Naive thymus-derived CD8-positive, alpha-beta T cell (primary cell): Measurements from ENCODE around the gene ZNF557. TPM values are rescaled to one million over a fixed set of nuclear protein-coding genes. Genes with fewer than 3 reads are reported as not detected.

ENCODE experiments used
- ATAC-seq, 2 donors: fragments of 150-1000 bp; cut with Tn5 transposase in 1 of 2; sonication (Bioruptor Pico), chemical (Tn5 transposase) in 1 of 2; 1 replicate in 1 of 2; 2 replicates in 1 of 2; pipeline ENCODE4 v1.10.0; 2021; ENCODE audit warnings: mild to moderate bottlenecking in 2 of 2, moderate library complexity in 2 of 2
- POLR2A ChIA-PET: fragments of 350-600 bp; sonication (Branson Sonifier 250); formaldehyde crosslinking; loops from one replicate; lab custom pipeline; 2021; ENCODE audit warnings: antibody characterized with exemption; lab: Charles Lee
- DNase-seq, 10 donors: peaks; one replicate each; pipeline versions ENCODE4 v3.0.0 to v3.0.0-alpha.2; 2020 to 2022
- H3K27ac Mint-ChIP-seq, 10 donors: one replicate each; pipeline ENCODE4 v1.8.0; 2020 to 2022; ENCODE audit warnings: mild to moderate bottlenecking in 10 of 10, mixed read lengths in 10 of 10, moderate library complexity in 4 of 10, inconsistent platforms in 1 of 10
- H3K27me3 Mint-ChIP-seq, 5 donors: one replicate each; pipeline ENCODE4 v1.8.0; 2021 to 2022; ENCODE audit warnings: mixed read lengths in 5 of 5
- H3K36me3 Mint-ChIP-seq, 3 donors: one replicate each; pipeline ENCODE4 v1.8.0; 2020 to 2022; ENCODE audit warnings: mixed read lengths in 3 of 3, mild to moderate bottlenecking in 2 of 3, inconsistent platforms in 1 of 3
- H3K4me1 Mint-ChIP-seq, 4 donors: one replicate each; pipeline ENCODE4 v1.8.0; 2021 to 2022; ENCODE audit warnings: mixed read lengths in 4 of 4
- H3K4me3 Mint-ChIP-seq, 10 donors: one replicate each; pipeline ENCODE4 v1.8.0; 2020 to 2022; ENCODE audit warnings: mild to moderate bottlenecking in 10 of 10, mixed read lengths in 10 of 10, moderate library complexity in 6 of 10, inconsistent platforms in 1 of 10
- H3K9me3 Mint-ChIP-seq, 9 donors: one replicate each; pipeline ENCODE4 v1.8.0; 2020 to 2022; ENCODE audit warnings: mixed read lengths in 9 of 9, mild to moderate bottlenecking in 3 of 9, inconsistent platforms in 1 of 9, moderate library complexity in 1 of 9
- polyA plus RNA-seq, 3 donors: library from polyadenylated mRNA; unstranded; fragments of 300-500 nt; fragmentation: Illumina TruSeq; gene quantifications; one replicate each; pipeline ENCODE4 v1.2.3, GENCODE V29; 2021
- total RNA-seq, 8 experiments: library from RNA in 2 of 8; stranded (reverse) in 2 of 8; gene quantifications; one replicate each; pipeline ENCODE4 v1.2.3 and lab custom pipeline; 2021 to 2026

Gene ZNF557
- total and polyA plus RNA-seq, 5 experiments from 2014 or later, result 4.4 to 31.5 (median 7.5) TPM

DNA sequence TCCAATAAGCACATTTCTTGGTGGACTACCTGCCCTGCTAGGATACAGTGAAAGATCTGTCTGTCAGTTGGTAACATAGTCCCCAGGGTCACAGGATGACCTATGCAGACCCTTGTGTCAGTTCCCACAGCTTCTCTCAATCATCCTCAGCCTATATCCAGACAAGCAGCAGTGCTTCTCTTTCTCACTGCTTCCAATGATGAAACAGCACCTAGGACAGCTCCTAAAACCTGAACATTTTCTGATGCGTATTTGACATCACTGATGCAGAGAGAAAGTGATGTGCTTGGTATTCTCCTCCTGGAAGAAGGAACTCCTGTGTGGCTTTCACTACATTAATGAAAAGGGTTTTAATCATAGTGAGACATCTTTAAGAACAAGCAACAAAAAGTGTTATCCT is 43.7 kb downstream of the ZNF557 start:
- ATAC-seq (no peak), DNase-seq (no peak)
- Mint-ChIP-seq H3K4me3 (no peak overlapping the region), H3K9me3 (peaks cover 0 to 5% (median 0%) of the 10 kb centered on the region in 9 donors), H3K27ac (no peak overlapping the region), H3K27me3 (peaks cover 0 to 5% (median 0%) of the 10 kb centered on the region in 5 donors), H3K36me3 (no peaks in the 10 kb centered on the region), H3K4me1 (no peaks in the 10 kb centered on the region)
- POLR2A ChIA-PET, result interaction anchor here (0.6 kb wide), 1 partner anchor 188 kb away, joined by 4 read pairs; no protein-coding TSS in a partner anchor

DNA sequence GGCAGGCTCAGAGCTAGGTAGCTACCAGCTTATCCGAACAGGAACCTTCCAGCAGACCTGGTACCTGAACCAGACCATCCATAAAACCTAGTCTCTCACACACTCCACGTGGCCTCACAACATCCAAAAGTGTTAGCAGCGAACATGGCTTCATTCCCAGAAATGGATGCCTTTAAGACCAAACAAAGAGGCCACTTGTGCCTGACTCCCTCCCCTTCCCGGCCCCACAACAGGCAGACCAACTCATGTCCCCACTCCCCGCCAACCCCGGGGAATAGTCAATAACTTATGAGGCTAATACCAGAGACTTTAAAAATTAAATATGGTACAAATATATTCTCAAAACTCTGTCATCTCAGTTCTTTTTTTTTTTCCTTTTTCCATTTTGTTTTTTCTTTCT is 46.2 kb downstream of the ZNF557 start:
- Mint-ChIP-seq H3K9me3 (peaks cover 0 to 5% (median 0%) of the 10 kb centered on the region in 9 donors), H3K27ac (no peak overlapping the region), H3K27me3 (peaks cover 0 to 5% (median 0%) of the 10 kb centered on the region in 5 donors), H3K4me1 (no peaks in the 10 kb centered on the region), H3K4me3 (no peak overlapping the region), H3K36me3 (no peaks in the 10 kb centered on the region)
- no peak for DNase-seq
- POLR2A ChIA-PET, result interaction anchor here (0.6 to 0.7 kb wide), 2 partner anchors 17 to 417 kb away, joined by 3 read pairs; no protein-coding TSS in a partner anchor
- ATAC-seq, result no peak

- ATAC-seq (no peak), DNase-seq (no peak)
- Mint-ChIP-seq H3K36me3 (no peaks in the 10 kb centered on the region), H3K27ac (peak overlapping the region in 1 of 10 donors; percentile 57), H3K9me3 (peaks cover 0 to 5% (median 0%) of the 10 kb centered on the region in 9 donors), H3K27me3 (peaks cover 0 to 4% (median 0%) of the 10 kb centered on the region in 5 donors), H3K4me3 (no peak overlapping the region), H3K4me1 (no peaks in the 10 kb centered on the region)
- POLR2A ChIA-PET, result no interaction called here
Measured at GRCh38 chr19:7117248-7117647, 47.7 kb downstream of the ZNF557 start.

DNA sequence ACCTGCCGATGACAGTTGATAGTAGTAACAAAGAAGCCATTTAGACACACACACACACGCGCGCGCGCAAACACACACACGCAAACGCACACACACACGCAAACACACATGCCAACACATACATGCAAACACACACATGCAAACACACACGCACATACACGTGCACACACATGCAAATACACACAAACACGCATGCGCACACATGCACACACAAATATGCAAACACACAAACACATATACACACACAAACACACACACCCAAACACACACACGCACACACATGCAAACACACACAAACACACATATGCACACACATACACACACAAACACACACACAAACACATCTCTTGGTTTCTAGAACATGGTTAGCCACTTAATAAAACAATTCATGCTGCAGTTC is 50.1 kb downstream of the ZNF557 start:
- H3K27ac Mint-ChIP-seq, result no peak overlapping the region

DNA sequence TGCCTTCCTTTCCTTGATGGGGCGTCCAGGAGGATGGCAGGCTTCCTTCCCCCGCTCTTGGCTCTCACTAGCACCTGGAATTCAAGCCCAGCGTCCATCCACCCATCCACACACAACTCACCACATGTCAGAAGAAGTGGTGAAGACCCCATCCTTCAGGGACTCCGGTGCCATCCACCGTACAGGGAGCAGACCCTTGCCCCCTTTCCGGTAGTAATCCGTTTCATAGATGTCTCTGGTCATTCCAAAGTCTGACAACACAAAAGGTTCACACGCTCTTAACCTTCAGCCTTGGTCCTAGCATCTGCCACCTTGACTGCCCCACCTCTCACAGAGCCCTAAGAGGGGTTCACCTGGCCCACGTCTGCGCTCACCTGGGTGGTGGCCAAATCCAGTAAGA is 51.0 kb downstream of the ZNF557 start:
- H3K9me3 Mint-ChIP-seq, result peaks cover 0 to 13% (median 2%) of the 10 kb centered on the region in 9 donors
- H3K36me3 Mint-ChIP-seq, result peaks cover 0 to 5% (median 0%) of the 10 kb centered on the region in 3 donors
- no peaks in the 10 kb centered on the region for H3K4me1 Mint-ChIP-seq
- H3K27ac Mint-ChIP-seq, result no peak overlapping the region
- POLR2A ChIA-PET, result no interaction called here
- no peak overlapping the region for H3K4me3 Mint-ChIP-seq
- DNase-seq (no peak), ATAC-seq (no peak)
- H3K27me3 Mint-ChIP-seq, result no peaks in the 10 kb centered on the region

More for the DNA sequence above, 50.1 kb downstream of the ZNF557 start:
- Mint-ChIP-seq H3K4me1 (no peaks in the 10 kb centered on the region), H3K9me3 (peaks cover 0 to 4% (median under 1%) of the 10 kb centered on the region in 9 donors), H3K4me3 (no peak overlapping the region), H3K27me3 (no peaks in the 10 kb centered on the region), H3K36me3 (peaks cover 0 to 1% (median 0%) of the 10 kb centered on the region in 3 donors)
- DNase-seq (no peak), ATAC-seq (no peak)
- POLR2A ChIA-PET, result no interaction called here

GRCh38 chr19:7122701-7123100 is 53.2 kb downstream of the ZNF557 start:
- POLR2A ChIA-PET, result no interaction called here
- Mint-ChIP-seq H3K27ac (no peak overlapping the region), H3K36me3 (peaks cover 0 to 5% (median 2%) of the 10 kb centered on the region in 3 donors)

DNA sequence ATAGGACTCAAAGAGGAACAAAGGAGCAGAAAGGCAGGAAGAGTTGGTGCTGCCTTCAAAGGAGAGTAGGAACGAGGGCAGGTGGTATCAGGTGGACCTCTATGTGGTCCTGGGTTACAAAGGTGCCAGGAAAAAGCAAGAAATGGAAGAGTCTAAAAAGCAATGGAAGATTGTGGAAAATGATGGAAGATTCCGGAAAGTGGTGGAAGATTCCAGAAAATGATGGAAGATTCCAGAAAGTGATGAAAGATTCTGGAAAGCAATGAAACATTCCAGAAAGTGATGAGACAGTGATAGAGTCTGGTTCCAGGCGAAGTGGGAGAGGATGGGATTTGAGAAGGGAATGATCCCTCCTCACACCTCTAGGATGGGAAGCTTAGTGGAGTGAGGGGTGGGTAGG is 55.3 kb downstream of the ZNF557 start:
- Mint-ChIP-seq H3K27me3 (no peaks in the 10 kb centered on the region), H3K36me3 (peaks cover 0 to 5% (median 2%) of the 10 kb centered on the region in 3 donors), H3K4me1 (no peaks in the 10 kb centered on the region), H3K27ac (no peak overlapping the region), H3K9me3 (peaks cover 0 to 22% (median 2%) of the 10 kb centered on the region in 9 donors), H3K4me3 (peak overlapping the region in 1 of 10 donors; percentile 8)
- DNase-seq (no peak), ATAC-seq (no peak)
- POLR2A ChIA-PET, result no interaction called here

More at GRCh38 chr19:7122701-7123100, 53.2 kb downstream of the ZNF557 start:
- peaks cover 0 to 22% (median 2%) of the 10 kb centered on the region in 9 donors for H3K9me3 Mint-ChIP-seq
- no peak overlapping the region for H3K4me3 Mint-ChIP-seq
- ATAC-seq (no peak), DNase-seq (no peak)
- no peaks in the 10 kb centered on the region for H3K4me1 Mint-ChIP-seq
- H3K27me3 Mint-ChIP-seq, result no peaks in the 10 kb centered on the region

GRCh38 chr19:7125221-7125620 is 55.7 kb downstream of the ZNF557 start:
- Mint-ChIP-seq H3K9me3 (peaks cover 0 to 22% (median 3%) of the 10 kb centered on the region in 9 donors), H3K36me3 (peaks cover 0 to 5% (median 2%) of the 10 kb centered on the region in 3 donors)
- ATAC-seq, result no peak

DNA sequence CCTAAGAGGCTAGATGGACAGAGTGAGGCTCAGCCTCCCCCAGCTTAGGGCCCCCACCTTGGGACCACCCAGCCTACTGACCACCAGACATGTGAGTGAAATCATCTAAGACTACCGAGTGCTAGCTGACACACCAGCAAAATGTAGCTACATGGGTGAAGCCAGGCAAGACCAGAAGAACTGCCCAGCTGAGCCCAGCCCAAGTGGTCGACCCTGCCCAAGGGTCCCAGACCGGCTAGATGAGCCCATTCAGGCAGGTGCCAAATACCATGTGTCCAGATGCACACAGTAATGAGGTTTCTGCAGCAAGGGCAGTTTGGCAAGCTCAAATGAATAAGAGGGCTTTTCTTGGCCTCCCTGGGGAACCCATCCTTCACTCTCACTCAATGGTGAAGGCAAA is 56.6 kb downstream of the ZNF557 start:
- H3K4me3 Mint-ChIP-seq, result no peak overlapping the region
- peaks cover 0 to 22% (median 3%) of the 10 kb centered on the region in 9 donors for H3K9me3 Mint-ChIP-seq
- H3K36me3 Mint-ChIP-seq, result peaks cover 0 to 5% (median 2%) of the 10 kb centered on the region in 3 donors
- no peaks in the 10 kb centered on the region for H3K4me1 Mint-ChIP-seq
- DNase-seq, result no peak
- POLR2A ChIA-PET, result no interaction called here
- no peak for ATAC-seq
- no peaks in the 10 kb centered on the region for H3K27me3 Mint-ChIP-seq
- no peak overlapping the region for H3K27ac Mint-ChIP-seq

More at GRCh38 chr19:7125221-7125620, 55.7 kb downstream of the ZNF557 start:
- H3K27ac Mint-ChIP-seq, result no peak overlapping the region
- no peaks in the 10 kb centered on the region for H3K4me1 Mint-ChIP-seq
- POLR2A ChIA-PET, result no interaction called here
- H3K27me3 Mint-ChIP-seq, result no peaks in the 10 kb centered on the region
- DNase-seq, result no peak
- no peak overlapping the region for H3K4me3 Mint-ChIP-seq

DNA sequence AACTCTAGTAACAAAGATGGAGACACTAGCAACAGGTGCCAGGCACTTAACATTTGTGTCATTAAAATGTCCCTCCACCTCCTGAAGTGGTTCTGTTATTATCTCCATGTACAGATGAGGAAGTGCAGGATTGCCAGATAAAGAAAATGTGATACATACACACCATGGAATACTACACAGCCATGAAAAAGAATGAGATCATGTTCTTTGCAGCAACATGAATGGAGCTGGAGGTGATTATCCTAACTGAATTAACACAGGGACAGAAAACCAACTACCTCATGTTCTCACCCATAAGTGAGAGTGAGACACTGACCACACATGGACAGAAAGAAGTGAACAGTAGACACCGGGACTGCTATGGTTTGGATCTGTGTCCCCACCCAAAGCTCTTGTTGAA is 60.5 kb downstream of the ZNF557 start:
- H3K27me3 Mint-ChIP-seq, result peaks cover 0 to 3% (median 0%) of the 10 kb centered on the region in 5 donors

DNA sequence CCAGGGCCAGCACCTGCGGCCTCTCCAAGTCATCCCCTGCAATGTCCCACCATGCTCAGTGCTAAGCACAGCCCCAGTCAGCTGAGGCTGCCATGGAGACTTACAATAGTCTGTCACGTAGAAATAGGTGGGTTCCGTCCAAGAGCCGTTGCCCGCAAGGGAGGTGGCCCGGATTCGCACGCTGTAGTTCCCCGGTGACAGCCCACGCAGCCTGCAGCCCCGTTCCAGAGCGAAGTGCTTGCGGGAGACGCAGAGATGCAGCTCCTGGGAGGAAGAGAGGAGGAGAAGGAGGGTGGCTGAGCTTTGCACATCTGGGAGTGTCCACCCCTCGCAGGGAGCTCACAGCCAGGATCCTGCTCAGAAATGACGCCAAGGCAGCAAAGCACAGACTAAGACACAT is 62.6 kb downstream of the ZNF557 start:
- ATAC-seq (no peak), DNase-seq (no peak)
- Mint-ChIP-seq H3K4me1 (no peaks in the 10 kb centered on the region), H3K4me3 (no peak overlapping the region), H3K9me3 (peaks cover 0 to 3% (median 0%) of the 10 kb centered on the region in 9 donors), H3K27me3 (peaks cover 0 to 3% (median 0%) of the 10 kb centered on the region in 5 donors), H3K36me3 (no peaks in the 10 kb centered on the region), H3K27ac (peak overlapping the region in 1 of 10 donors; percentile 11)
- POLR2A ChIA-PET, result no interaction called here

More for the DNA sequence above, 60.5 kb downstream of the ZNF557 start:
- H3K4me1 Mint-ChIP-seq, result no peaks in the 10 kb centered on the region
- no peak for ATAC-seq
- H3K36me3 Mint-ChIP-seq, result peaks cover 0 to 2% (median 0%) of the 10 kb centered on the region in 3 donors
- DNase-seq, result no peak
- H3K27ac Mint-ChIP-seq, result no peak overlapping the region
- H3K9me3 Mint-ChIP-seq, result peaks cover 0 to 15% (median 3%) of the 10 kb centered on the region in 9 donors
- POLR2A ChIA-PET, result interaction anchor here (0.6 kb wide), 1 partner anchor 893 kb away, joined by 5 read pairs; no protein-coding TSS in a partner anchor
- H3K4me3 Mint-ChIP-seq, result no peak overlapping the region

DNA sequence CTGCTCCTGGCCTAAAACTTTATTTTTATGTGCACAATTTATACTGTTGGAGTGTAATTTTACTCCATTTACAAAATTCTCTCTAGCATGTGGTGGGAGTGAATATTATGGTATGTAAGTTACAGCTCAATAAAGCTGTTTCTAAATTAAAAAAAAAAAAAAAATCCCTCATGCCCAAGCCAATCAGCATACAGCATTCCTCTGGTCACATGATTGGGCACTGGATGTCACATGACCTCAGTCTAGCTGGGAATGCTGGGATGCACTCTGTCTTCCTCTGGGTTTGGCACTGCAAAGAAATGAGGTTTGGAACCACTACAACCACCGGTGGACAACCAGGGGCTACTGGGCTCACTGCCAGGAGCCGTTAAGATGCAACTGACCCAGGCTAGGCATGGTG is 67.6 kb downstream of the ZNF557 start:
- Mint-ChIP-seq H3K27me3 (peaks cover 0 to 2% (median 0%) of the 10 kb centered on the region in 5 donors), H3K9me3 (peaks cover 0 to 2% (median 0%) of the 10 kb centered on the region in 9 donors), H3K27ac (no peak overlapping the region), H3K4me1 (no peaks in the 10 kb centered on the region), H3K36me3 (no peaks in the 10 kb centered on the region), H3K4me3 (no peak overlapping the region)
- POLR2A ChIA-PET, result no interaction called here
- ATAC-seq, result no peak
- no peak for DNase-seq
